GM12892 (cell line): ENCODE results near the gene ATE1.

Source experiments
- POLR2A ChIP-seq: IDR thresholded peaks from 2 replicates; pipeline ENCODE4 v1.6.1; 2011; ENCODE audit warnings: low read depth, low read length, control low read depth
- POLR2AphosphoS5 ChIP-seq: IDR thresholded peaks from 2 replicates; pipeline ENCODE4 v1.6.1; 2011; ENCODE audit warnings: low read depth, low read length, control low read depth

GRCh38 chr10:121813857-121814256, 114.0 kb downstream of the ATE1 start:
- TF ChIP-seq POLR2A, result no peak
- TF ChIP-seq POLR2AphosphoS5, result no peak
